ELF-1 (cell line): Measurements from ENCODE around the gene CALR3.
"Not testable (repeated sequence)": the region's sequence is repeated elsewhere in the genome, so short reads cannot be mapped to it uniquely, and the experiment has no call there.

ENCODE experiments used
- DNase-seq: peaks from one replicate; pipeline ENCODE4 v3.0.0-alpha.2; 2016; ENCODE audit warnings: low read depth, low spot score

The CALR3 gene

DNA sequence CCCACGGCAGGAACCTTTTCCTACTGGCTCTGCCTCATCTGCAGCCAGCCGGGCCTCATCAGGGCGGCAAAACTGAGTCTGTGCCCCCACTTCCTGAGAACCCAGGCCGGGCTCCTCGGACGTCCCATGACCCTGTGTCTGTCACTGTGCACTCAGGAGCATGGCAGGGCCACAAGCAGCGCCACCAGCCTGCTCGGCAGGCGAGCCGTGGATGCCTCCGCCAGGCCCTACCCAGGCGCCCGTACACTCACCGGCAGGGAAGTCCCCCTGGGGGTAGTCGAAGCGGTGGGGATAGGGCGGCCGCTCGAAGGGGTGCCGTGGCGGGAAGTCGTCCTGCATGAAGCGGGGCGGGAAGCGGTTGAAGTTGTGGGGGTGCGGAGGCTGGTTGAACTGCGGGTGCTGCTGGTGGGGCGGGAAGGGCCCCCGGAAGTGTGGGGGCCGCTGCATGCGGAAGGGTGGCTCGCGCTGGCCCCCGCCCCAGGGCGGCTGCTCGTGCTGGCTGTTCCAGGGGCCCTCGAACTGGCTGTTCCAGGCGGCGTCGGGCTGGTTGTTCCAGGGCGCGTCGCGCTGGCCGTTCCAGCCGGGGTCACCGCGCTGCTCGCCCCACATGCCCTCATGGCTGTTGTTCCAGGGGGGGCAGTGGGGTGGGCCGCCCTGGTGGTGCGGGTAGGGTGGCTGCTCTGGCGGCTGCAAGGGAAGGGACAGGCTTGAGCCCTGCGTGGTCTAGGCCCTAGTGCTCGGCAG lies 29.2 kb upstream of the CALR3 start:
- no peak for DNase-seq

DNA sequence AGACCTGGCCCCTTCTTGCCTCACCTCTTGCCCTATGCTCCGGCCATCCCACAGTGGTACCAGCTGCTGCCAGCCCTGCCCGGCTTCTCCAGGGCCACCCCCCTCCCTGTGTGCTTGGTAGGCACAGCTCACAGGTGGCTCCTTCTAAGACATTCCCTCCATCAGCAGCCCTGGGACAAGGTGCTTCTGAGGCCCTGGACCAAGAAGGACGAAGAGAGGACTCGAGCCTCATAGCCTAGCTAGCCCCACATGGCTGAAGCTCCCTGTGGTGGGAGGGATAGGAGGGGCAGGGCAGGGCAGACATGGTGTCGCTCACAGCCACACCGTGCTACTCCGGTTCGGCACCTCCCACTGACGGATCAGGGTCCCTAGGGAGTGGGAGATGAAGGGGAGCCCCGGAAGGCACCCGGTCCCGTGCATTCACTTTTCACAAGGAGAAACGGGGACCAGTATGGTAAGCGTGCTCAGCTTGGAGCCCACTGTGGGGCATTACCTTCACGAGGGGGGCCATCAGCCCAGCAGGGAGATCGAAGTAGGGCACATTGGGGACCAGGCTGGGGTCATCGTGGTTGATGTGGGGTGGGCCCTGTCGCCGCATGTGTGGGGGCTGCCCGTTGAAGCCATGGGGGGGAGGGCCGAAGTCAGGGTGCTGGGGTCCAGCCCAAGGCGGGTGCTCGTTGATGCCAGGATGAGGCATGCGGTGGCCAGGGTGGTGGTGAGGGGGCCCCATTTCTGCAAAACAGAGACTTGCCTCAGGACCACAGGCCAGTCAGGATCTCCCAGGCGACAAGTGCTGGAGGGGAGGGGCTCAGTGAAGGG lies 26.8 kb upstream of the CALR3 start:
- DNase-seq: no peak

DNA sequence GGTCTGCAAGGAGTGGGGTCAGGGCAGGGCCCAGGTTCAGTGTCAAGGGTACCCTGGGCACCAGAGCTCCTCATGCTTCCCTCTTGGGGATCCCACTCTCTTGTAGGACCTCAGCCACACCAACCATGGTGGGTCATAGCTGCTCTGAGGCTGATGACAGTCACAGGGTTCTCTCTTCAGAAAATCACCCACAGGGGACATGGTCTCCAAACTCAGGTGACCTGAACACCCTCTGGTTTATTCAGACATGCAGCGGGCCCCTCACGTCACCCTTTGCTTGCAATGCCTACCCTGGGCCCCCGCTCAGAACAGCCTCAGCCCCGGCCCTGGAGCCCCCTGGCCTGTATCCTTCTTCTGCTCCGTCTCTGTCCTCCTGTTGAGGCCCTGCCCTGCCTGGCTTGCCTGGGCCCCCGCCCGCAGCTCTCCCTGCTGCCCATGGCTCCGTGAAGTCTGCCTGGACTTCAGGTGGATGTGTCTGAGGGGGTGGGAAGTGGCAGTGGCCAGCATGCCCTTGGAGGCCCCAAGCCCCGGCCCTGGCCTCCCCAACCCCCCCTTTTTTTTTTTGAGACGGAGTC lies 25.8 kb upstream of the CALR3 start:
- no peak for DNase-seq

DNA sequence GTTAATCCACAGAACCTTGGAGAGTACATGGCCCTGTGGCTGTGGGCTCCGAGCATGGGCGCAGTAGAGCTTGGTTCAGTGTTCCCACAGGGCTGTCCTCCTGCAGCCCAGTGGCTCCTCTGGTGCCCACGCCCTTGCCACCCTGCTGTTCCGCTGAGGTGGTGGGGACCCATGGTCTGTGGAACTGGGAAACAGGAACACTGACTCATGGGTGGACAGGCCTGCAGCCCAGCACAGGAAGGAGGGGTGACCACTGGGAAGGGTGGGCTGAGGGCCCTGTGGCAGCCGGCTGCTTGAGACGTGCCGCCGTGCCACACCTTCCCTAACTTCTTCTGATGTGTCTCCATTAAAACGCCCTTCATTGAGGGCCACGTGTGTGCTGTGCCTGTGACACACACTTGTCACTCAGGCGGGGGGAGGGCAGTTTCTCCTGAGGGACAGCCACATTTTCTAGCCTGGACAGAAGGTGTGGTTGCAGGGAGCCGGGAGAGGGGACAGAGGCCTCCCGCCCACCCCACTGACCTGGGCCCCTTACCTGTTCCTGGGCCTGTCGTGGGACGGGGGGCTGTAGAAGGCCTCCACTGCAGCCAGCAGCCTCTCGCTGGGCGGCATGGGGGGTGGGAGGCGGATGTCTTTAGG lies 25.1 kb upstream of the CALR3 start:
- DNase-seq: no peak

DNA sequence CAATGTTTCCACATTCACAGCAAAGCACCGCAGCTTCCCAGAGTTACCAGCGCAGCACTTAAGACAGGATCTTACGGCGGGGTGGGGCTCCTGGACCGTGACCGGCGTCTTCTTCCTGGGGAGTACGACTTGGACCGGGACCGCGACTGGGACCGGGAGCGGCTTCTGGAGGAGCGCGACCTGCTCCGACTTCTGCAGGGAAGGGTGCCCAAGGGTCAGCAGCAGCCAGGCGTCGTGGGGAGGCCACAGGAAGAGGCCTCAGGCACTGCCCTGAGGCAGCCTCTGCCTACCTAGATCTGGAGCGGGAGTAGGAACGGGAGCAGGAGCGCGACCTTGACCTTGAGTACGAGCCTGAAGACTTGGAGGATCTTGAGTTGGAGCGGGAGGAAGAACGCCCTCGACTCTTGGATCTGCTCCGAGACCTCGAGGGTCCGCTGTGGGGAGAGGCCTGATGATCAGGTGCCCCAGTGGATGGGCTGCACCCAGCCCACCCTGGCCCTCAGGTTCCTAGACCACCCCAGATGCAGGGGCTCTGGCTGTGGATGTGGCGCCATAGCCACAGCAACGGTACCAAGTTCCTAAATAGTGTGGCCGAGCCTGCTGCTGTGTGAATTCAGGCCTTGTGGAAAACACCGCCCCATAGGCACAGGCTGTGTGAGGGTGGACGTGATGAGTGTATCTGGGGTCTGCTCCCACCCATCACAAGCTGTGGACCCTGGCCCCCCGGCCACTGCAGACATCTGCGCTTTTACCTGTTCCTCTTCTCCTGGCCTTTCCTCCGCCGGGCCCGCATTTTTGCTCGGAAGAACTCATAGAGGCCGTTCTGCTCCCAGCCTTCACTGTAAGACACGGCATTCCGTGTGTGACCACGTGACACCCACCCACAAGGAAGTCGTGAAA lies 24.4 kb upstream of the CALR3 start:
- DNase-seq: no peak

DNA sequence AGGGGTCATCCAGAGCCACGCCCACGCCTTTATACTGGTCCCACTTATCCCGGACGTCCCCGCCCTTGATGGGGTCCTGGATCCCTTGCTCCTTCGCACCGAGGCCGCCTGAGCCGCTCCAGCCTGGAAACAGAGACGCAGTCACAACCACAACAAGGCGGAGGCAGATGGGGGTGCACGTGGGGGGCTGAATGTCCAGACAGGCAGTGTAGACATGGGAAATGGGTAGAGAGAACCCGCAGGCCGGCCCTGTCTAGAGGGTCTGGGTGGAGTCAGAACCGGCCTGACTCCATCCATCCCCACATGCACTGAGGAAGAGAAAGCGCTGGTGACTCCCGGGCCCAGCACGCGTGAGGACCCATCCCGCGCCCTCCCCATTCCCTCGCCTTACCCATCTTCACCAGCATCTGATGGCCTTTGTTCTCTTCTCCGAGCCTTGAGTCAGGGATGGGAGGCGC lies 23.3 kb upstream of the CALR3 start:
- DNase-seq: no peak

DNA sequence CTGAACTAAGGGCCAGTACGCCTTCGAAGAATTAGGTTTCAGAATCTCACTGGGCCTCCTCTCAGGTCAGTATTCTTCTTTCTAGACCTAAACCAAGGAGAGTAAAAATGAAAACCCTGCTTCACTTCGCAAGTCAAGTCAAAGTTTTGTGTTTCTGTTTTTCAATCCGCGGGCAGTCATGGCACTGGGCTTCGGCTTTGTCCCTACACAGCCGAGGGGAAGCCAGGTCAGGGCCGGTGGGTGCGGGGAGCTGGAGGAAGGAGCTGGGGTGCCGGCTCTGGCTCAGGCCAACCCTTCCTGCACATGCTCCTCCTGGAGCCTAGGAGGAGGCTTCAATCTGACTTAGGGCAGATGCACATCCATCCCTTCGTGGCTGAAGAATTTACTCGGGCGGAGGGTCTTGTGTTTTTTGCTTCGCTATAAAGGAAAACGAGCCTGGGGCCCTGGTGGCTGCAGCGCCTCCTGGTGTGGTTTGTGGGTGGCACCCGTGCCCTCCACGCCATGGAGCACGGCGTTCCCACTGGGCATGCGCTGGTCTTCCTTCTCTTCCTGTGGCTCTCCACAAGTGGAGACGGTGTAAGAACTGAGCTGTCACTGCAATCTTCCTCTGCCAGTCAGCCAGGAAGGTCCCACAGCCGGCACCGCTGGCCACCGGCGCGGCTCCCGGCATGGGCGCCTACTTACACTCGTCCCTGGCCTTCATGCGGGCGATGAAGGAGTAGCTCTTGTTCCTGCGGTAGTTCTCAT lies 22.7 kb upstream of the CALR3 start:
- DNase-seq: no peak

DNA sequence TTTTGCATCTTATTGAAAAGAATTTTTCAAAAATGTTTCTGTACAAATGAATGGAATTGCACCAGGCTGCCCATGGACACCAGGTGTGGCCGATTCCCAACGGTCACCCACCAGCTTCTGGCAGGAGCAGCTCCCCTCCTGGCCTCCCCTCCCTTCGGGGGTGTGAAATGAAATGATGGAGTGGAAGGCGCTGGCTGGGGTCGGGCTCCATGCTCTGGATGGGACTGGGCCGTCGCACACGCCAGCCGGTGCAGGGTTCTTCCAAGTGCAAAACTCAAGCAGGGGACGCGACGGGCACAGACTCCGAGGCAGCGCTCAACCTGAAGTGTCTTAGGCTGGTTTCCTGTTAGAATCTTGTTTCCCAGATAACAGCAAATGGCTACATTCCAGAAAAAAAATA lies 22.1 kb upstream of the CALR3 start:
- no peak for DNase-seq

DNA sequence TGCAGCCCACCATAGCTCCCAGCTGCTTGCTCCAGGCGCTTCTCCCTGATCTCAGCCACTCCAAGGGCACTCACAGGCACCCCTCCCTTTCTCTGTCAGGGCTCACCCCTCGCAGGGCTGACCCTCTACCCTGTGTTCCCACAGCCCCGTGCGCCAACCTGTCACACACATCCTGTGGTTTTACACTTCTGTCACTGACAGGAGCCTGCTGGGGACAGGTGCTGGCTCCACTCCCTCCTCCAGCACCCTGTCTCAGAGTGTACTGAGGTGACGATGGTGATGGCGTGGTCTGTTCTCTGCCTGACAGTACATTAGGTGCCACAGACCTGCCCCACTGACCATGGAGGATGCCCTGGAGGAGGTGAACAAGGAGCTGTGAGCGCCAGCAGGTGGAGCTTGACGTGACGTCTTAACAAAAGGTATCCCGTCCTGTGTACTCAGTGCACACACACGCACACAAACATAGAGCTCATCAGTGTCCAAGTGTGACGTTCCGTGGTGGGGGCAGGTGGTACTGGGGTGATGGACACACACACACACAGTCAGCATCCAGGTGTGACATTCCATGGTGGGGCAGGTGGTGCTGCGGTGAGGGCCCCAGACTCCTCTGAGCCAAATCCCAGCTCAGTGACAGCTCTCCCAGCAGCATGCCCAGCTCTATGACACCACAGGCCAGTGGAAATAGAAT lies 21.1 kb upstream of the CALR3 start:
- no peak for DNase-seq

DNA sequence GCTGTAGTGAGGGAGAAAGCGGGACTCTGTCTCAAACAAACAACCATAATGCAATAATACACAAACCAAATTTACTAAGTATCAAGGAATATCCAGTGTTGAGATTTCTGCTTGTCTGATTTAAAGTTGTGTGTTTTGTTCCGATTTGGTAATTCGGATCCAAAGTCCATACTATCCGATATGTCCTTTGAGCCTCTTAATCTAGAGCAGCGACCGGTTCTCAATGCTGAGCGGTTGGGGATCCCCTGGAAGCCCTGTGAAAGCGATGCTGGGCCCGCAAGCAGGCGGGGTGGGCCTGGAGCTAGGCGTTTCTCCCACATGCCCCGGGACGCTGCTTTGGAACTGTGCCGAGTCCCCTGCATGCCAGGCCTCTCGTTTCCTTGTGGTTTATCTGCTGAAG lies 20.4 kb upstream of the CALR3 start:
- no peak for DNase-seq

DNA sequence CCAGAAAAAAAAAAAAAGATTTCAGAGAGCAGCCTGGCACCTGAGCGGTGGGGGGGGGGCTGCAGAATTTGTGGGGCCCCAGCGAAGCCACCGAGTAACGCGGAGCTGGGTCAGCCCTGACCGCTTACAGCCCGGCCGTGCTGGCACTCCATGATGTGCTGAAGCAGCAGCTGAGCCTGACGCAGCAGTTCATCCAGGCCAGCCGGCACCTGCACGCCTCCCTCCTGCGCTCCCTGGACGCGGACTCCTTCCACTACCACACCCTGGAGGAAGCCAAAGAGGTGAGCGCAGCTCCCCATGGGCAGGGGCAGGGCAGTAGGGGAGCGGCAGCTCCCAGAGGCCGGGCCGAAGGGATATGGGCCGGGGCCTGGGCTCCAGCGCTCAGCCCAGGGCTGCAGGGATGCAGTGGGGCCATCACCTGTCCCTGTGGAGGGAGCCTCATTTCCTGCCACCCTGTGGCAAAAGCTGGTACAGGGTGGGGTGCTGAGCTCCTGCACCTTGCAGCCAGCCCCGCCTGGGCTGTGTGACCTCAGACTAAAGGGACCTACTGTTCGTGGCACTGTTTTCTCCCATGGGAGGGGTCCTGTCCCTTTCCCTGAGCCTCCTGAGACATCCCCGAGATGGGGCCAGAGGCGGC lies 18.5 kb upstream of the CALR3 start:
- no peak for DNase-seq

DNA sequence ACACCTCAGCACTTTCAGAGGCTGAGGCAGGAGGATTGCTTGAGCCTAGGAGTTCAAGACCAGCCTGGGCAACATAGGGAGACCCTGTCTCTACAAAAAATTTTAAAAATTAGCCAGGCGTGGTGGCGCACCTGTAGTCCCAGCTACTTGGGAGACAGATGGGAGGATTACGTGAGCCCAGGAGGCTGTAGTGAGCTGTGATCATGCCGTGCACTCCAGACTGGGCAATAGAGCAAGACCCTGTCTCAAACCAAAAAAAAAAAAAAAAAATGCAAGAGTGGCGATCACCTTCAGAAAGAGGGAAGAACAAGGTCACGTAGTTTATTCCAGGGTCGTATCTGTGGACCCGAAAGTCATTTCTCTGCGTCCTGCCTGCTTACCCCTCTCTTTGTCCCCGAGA lies 16.6 kb upstream of the CALR3 start:
- not testable (repeated sequence) for DNase-seq

DNA sequence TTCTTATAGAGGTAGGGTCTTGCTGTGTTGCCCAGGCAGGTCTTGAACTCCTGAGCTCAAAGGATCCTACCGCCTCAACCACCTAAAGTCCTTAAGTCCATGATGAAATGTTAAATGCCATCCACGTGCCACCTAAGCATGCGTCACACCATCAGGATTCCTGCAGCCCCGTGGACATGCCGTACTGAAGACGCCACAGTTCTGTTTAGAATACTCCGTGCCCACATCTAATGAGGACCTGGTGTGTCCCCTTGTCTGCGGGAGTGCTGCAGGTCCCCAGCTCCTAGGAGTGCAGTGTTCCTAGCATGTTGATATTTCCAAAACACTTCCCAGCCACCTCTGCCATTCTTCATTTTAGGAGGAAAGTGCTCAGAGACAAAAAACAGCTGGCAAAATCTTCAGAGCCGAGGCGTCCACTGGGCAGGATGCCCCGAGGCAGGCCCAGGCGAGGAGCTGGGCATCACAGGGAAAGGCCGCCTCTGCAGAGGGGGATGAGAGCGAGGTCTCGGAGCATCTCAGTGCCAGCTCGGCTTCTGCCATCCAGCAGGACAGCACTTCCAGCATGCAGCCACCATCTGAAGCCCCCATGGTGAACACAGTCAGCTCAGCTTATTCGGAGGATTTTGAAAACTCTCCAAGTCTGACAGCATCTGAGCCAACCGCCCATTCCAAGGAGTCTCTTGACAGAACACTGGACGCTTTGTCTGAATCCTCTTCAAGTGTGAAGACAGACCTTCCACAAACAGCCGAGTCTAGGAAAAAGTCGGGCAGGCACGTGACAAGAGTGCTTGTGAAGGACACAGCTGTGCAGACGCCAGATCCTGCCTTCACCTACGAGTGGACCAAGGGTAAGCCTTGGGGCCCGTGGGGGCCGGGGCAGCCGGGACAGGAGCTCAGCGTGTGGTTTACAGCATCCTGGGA lies 13.4 kb upstream of the CALR3 start:
- DNase-seq: no peak

DNA sequence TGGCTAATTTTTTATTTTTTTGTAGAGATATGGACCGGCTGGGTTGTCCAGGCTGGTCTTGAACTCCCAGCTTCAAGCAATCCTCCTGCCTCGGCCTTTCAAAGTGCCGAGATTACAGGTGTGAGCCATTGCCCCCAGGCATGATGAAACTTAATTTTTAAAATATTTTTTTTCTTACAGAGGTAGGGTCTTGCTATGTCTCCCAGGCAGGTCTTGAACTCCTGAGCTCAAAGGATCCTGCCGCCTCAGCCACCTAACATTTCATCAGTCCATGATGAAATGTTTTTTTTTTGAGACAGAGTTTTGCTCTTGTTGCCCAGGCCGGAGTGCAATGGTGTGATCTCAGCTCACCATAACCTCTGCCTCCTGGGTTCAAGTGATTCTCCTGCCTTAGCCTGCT lies 12.6 kb upstream of the CALR3 start:
- DNase-seq: no peak

DNA sequence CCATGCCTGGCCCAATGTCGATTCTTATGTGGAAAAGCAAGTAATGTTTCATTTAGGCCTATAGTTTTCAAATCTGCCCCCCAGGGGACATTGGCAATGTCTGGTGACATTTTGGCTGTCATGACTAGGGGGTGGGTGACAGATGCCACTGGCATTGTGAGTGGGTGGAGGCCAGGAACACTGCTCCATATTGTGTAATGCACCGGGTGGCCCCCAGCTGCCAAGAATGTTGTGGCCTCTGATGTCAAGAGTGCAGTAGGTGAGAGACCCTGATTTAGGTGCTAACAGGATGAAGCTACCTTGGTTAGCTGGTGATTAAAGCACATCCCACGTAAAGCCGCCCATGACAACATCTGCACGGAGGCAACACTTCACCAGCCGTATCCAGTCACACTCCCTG lies 11.0 kb upstream of the CALR3 start:
- no peak for DNase-seq

DNA sequence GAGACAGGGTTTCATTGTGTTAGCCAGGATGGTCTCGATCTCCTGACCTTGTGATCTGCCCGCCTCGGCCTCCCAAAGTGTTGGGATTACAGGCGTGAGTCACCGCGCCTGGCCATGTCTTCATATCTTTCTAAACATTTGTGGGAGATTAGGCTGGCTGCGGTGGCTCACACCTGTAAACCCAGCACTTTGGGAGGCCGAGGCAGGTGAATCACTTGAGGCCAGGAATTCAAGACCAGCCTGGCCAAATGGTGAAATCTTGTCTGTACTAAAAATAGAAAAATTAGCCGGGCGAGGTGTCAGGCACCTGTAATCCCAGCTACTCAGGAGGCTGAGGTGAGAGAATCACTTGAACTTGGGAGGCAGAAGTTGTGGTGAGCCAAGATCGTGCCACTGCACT lies 10.2 kb upstream of the CALR3 start:
- not testable (repeated sequence) for DNase-seq

DNA sequence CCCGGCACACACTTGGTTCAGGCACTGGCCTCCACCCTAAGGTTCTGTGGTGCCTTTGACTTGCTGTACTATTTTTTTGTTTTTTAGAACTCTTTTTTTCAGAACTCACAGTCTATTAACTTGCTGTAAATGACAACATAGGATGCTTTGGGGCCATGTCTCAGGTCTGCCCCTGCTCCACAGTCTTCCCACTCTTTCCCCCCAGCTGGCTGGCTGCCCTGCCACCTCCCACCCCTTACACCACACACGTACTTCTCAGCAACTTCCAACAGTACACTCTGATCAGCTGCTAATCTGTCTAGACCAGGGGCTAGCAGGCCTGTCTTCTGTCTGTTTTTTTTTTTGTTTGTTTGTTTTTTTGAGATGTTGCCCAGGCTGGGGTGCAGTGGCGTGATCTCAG lies 8.3 kb upstream of the CALR3 start:
- no peak for DNase-seq

DNA sequence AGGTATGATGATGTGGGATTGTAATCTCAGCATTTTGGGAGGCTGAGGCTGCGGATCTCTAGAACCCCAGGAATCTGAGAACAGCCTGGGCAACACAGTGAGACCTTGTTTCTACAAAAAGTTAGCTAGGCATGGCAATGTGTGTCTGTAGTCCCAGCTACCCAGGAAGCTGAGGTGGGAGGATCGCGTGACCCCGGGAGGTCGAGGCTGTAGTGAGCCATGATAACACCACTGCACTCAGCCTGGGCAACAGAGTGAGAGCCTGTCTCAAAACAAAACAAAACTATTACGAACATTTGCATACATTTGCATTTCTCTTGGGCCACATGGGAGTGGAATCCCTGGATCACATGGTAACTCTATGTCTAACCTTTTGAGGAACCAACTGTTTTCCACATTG lies 1.9 kb upstream of the CALR3 start:
- no peak for DNase-seq
